Subcutaneous adipose tissue (tissue), 4 donors: ENCODE measurements around the gene LAMB4. TPM values are rescaled to one million over a fixed set of nuclear protein-coding genes. Genes with fewer than 3 reads are reported as not detected.

Experiments
- total RNA-seq, 4 donors: library from RNA; depleted of rRNA; stranded (reverse); fragments of >200 nt; gene quantifications; one replicate each; pipeline ENCODE4 v1.1.0, GENCODE V29; 2016
- TF ChIP-seq, protein P1 (sequence below): fragments of 450-650 bp; IDR thresholded peaks from one replicate; pipeline ENCODE4 v1.5.1; 2016; ENCODE audit warnings: low read depth, mild to moderate bottlenecking, control low read depth, antibody characterized with exemption, moderate library complexity

The LAMB4 gene
- total RNA-seq, 4 donors from 2014 or later = not detected

DNA sequence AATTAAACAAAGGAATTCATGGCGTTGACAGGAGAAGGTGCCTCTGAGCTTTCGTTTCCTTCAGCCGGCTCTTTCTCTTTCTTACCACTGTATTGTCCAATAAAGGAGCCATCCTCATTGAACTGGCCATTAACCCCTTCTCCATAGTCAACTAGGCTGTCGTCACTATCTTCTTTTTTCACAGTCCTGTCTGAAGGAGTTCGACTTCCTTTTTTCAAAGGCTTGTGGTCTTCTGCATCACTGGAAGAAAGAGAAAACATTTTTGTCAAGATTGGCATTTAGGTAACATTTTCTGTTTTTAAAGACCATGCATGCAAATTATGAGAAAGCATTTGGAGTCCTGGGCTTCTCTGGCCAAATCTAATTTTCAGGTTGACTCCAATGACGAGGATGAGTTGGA is 19.7 kb upstream of the LAMB4 start:
- TF ChIP-seq, protein P1, sequence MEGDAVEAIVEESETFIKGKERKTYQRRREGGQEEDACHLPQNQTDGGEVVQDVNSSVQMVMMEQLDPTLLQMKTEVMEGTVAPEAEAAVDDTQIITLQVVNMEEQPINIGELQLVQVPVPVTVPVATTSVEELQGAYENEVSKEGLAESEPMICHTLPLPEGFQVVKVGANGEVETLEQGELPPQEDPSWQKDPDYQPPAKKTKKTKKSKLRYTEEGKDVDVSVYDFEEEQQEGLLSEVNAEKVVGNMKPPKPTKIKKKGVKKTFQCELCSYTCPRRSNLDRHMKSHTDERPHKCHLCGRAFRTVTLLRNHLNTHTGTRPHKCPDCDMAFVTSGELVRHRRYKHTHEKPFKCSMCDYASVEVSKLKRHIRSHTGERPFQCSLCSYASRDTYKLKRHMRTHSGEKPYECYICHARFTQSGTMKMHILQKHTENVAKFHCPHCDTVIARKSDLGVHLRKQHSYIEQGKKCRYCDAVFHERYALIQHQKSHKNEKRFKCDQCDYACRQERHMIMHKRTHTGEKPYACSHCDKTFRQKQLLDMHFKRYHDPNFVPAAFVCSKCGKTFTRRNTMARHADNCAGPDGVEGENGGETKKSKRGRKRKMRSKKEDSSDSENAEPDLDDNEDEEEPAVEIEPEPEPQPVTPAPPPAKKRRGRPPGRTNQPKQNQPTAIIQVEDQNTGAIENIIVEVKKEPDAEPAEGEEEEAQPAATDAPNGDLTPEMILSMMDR = no peak

DNA sequence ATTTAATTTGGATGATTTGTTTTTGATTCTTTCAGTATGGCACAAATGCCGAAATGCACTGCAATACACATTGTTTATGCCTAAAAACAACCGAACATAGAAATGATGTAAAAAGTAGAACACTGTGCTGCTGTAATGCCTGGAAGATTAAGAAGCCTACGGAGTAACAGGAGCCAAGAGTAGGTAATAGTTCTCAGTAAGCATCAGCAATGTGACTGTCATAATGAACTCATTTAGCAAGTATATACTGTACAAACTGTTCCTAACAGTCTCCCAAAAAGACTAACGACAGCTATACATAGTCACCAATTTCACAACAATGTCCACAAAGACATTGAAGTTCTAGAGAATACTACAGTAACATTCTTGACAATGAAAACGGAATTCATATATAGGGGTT is 19.0 kb upstream of the LAMB4 start:
- TF ChIP-seq, protein P1 = no peak

DNA sequence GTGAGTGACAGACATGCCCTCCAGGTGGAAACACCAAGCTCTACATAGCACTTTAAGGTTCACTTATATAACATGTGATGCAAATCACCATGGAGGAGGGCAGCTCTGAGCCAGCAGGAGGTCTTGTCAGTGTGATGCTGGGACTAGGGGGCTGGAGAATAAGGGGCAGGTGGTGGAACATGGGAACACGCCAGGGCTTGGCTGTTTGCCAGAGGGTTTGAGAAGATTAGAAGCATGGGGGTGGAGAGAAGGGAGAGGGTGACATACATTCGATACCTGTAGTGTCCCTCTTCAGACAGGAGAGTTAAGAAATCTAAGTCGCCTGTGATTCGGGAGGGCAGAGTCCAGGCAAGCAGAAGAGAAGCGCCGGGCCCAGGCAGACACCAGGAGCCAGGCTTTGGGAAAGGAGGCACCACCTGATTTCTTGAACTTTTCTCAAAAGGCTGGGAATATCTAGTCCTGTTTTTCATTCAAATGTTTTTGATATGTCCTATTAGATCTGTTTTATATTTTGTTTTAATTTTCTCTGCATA is 16.9 kb upstream of the LAMB4 start:
- TF ChIP-seq, protein P1 = no peak

DNA sequence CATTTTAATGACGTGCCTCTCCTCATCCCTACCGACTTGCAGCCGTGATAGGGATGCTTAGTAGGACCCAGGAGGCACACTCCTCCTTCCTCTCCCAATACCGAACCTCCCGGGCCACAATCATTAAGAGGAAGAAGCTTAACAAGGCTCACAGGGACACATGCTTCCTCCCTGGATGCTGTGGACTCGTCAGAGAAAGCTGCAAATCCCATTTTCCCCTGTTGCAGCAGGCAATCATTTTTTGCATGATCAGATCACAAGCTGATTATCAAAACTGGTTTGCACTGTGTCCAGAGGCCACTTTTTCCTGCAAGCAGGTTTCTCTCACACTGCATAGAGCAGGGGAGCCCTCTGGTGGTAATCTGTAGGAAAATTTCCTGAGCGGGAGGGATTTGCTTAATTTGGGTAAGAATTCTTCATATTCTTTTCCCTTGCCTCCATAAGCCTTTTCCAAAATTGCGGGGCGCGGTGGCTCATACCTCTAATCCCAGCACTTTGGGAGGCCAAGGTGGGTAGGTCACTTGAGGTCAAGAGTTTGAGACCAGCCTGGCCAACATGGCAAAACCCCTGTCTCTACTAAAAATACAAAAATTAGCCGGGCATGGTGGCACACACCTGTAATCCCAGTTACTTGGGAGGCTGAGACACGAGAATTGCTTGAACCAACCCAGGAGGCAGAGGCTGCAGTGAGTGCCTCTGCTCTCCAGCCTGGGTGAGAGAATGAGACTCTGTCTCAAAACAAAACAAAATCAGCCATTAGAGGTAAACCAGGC is 16.1 kb upstream of the LAMB4 start:
- TF ChIP-seq, protein P1 = no peak

DNA sequence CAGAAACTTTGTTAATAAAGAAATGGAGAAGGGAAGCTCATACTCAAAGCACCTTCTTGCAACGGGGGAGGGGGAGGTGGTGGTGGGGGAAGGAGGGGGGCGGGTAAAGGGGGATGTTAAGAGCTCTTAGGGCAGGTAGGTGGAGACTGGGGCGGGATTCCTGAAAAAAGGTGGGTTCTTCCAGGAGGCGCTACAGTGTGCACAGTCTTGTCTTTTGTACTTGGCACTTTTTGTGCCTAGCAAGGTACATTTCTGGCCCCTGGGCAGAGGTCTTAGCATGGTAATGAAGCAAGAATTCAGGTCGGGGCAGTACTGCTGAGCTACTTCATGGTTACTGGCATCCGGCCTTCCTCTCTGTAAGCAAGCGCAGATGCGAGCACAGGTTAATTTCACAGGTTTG is 15.2 kb upstream of the LAMB4 start:
- TF ChIP-seq, protein P1 = no peak

DNA sequence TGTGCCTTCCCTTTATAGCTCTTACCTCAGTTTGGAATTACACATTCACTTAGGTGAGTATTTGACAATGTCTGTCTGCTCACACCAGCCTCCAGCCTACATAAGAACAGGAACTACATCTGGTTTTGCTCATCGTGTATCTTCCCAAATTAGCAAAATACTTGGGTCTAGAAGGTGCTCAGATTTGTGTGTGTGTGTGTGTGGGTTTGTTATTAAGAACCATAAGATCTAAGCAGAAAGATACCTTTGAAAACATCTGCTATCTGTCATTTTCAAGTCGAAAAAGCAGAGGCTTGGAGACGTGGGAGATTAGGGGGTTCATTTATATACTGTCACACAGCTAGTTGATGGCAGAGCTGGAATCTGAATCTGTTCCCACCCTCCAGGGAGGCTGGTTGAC is 14.8 kb upstream of the LAMB4 start:
- TF ChIP-seq, protein P1 = no peak

DNA sequence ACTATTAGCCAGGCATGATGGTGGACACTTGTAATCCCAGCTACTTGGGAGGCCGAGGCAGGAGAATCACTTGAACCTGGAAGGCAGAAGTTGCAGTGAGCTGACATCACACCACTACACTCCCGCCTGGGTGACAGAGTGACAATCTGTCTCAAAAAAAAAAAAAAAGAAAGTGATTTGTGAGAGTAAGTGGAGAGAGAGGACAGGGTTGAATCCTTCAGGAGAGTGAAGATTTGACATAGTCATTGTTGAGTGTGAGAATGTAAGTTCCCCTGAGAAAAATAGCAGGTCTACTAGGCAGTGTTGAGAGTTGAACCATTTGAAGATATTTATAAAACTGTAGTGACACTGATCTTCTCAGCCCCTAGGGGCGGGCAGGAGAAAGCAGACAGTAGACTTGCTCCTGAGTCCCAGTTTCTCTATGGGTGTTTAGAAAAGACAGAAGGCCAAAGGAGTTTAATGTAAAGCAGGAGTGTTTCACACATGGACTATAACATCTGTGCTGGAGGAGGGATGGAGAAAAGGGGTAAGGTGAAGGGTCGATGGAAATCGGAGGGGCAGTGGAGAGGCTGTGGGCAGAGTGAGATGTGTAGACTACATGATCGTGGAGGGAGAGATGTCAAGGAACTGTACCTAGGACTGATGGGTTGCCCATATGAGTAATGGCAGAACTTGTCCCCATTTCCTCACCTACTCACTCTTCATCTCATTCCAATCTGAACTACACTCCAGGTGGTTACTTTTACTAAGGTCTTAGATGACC is 13.7 kb upstream of the LAMB4 start:
- TF ChIP-seq, protein P1 = no peak
